ENCODE measurements around the gene ELL. TPM values are rescaled to one million over a fixed set of nuclear protein-coding genes. Genes with fewer than 3 reads are reported as not detected.

The ELL gene
- total RNA-seq, 1 experiment from 2014 or later, result 18.6 TPM

DNA sequence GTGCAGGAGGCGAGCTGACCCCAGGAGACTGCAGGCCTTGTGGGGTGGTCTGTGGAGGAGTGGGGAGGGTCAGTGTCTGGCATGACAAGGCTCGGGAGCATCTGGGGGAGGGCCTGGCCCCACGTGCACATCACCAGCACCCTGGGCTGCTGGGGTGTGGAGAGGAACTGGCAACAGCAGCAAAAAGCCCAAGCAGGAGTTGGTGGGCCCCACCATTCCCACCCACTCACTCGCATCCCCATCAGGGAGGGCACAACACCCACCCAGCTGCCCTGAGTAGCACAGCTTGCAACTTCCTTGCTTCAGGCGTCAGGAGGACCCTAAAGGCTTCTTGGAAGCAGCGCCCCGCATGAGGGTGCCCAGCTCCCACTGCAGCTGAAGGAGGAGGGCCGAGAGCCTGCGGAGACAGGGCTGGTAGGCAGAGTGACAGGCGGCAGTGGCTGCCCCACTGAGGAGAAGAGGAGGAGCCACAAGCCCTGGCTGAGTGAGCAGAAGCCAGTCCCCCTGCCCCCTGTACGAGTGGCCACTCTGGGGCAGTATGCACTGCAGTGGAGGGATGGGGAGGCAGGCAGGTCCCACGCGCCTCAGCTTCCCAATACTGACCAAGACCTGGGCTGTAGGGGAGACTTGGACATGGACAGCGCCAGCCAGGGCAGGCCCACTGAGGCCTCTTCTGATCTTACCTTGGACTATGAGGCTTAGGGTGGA lies 26.5 kb downstream of the ELL start:
- no TSS peak for BruUV-seq (replicated peaks)
- Histone ChIP-seq H3K27me3 (ENCODE audit: control insufficient read depth, insufficient read depth, low read length) (no peaks in the 10 kb centered on the region), H3K4me1 (ENCODE audit: control insufficient read depth, insufficient read depth, low read length) (no peaks in the 10 kb centered on the region; the same call in 1 of the 2 replicates), H3K4me3 (ENCODE audit: low read depth in 2 of 2, low read length in 2 of 2) (no peak overlapping the region), H3K9me3 (ENCODE audit: control insufficient read depth, insufficient read depth, low read depth, low read length) (no peaks in the 10 kb centered on the region), H3K27ac (ENCODE audit: low read length) (no peak overlapping the region), H3K36me3 (ENCODE audit: control insufficient read depth, insufficient read depth, low read length) (no peaks in the 10 kb centered on the region)
- ChIA-PET POLR2A (no interaction called here), CTCF (no interaction called here)
- no peak for ATAC-seq
- intact Hi-C loops (cut with micrococcal nuclease; ENCODE audit: unreplicated experiment), result no loop called here
- in situ Hi-C loops (cut with HindIII; ENCODE audit: low pct_unique_long_range_greater_than_20kb, low sequenced_read_pairs), result no loop called here
- no peak for DNase-seq (ENCODE audit: low read depth, low spot score)
- TF ChIP-seq SIN3A (IDR thresholded peaks at IDR 0.05; ENCODE audit: borderline replicate concordance, insufficient read depth, low read depth, low read length), result no peak
- no peak for TF ChIP-seq TCF7L2 (IDR thresholded peaks at IDR 0.05; ENCODE audit: low read depth, low read length)
- no peak for TF ChIP-seq POLR2AphosphoS5 (IDR thresholded peaks at IDR 0.05; ENCODE audit: low read depth, low read length)
- TF ChIP-seq, protein P1, sequence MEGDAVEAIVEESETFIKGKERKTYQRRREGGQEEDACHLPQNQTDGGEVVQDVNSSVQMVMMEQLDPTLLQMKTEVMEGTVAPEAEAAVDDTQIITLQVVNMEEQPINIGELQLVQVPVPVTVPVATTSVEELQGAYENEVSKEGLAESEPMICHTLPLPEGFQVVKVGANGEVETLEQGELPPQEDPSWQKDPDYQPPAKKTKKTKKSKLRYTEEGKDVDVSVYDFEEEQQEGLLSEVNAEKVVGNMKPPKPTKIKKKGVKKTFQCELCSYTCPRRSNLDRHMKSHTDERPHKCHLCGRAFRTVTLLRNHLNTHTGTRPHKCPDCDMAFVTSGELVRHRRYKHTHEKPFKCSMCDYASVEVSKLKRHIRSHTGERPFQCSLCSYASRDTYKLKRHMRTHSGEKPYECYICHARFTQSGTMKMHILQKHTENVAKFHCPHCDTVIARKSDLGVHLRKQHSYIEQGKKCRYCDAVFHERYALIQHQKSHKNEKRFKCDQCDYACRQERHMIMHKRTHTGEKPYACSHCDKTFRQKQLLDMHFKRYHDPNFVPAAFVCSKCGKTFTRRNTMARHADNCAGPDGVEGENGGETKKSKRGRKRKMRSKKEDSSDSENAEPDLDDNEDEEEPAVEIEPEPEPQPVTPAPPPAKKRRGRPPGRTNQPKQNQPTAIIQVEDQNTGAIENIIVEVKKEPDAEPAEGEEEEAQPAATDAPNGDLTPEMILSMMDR (IDR thresholded peaks at IDR 0.05), result no peak
- TF ChIP-seq, protein P2, sequence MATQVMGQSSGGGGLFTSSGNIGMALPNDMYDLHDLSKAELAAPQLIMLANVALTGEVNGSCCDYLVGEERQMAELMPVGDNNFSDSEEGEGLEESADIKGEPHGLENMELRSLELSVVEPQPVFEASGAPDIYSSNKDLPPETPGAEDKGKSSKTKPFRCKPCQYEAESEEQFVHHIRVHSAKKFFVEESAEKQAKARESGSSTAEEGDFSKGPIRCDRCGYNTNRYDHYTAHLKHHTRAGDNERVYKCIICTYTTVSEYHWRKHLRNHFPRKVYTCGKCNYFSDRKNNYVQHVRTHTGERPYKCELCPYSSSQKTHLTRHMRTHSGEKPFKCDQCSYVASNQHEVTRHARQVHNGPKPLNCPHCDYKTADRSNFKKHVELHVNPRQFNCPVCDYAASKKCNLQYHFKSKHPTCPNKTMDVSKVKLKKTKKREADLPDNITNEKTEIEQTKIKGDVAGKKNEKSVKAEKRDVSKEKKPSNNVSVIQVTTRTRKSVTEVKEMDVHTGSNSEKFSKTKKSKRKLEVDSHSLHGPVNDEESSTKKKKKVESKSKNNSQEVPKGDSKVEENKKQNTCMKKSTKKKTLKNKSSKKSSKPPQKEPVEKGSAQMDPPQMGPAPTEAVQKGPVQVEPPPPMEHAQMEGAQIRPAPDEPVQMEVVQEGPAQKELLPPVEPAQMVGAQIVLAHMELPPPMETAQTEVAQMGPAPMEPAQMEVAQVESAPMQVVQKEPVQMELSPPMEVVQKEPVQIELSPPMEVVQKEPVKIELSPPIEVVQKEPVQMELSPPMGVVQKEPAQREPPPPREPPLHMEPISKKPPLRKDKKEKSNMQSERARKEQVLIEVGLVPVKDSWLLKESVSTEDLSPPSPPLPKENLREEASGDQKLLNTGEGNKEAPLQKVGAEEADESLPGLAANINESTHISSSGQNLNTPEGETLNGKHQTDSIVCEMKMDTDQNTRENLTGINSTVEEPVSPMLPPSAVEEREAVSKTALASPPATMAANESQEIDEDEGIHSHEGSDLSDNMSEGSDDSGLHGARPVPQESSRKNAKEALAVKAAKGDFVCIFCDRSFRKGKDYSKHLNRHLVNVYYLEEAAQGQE (IDR thresholded peaks at IDR 0.05; ENCODE audit: insufficient read depth in 1 of 2, low read depth in 2 of 2, low read length in 1 of 2), result no peak

DNA sequence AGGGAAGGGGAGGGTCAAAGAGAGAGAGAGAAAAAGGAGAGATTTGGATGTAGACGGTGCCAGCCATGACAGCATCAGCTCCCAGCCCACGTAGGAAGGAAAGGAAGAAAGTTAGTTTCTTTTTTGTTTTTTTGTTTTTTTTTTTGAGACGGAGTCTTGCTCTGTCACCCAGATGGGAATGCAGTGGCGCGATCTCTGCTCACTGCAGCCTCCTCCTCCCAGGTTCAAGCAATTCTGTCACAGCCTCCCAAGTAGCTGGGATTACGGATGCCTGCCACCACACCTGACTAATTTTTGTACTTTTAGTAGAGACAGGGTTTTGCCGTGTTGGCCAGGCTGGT lies 27.6 kb downstream of the ELL start:
- no peaks in the 10 kb centered on the region for H3K36me3 ChIP-seq (ENCODE audit: control insufficient read depth, insufficient read depth, low read length)
- in situ Hi-C loops (cut with HindIII; ENCODE audit: low pct_unique_long_range_greater_than_20kb, low sequenced_read_pairs) (no loop called here), intact Hi-C loops (cut with micrococcal nuclease; ENCODE audit: unreplicated experiment) (no loop called here)
- POLR2A ChIA-PET, result no interaction called here
- no peak overlapping the region for H3K4me3 ChIP-seq (ENCODE audit: low read depth in 2 of 2, low read length in 2 of 2)
- no peak overlapping the region for H3K27ac ChIP-seq (ENCODE audit: low read length)
- DNase-seq (ENCODE audit: low read depth, low spot score) (no peak), ATAC-seq (no peak)
- no peaks in the 10 kb centered on the region; the same call in 1 of the 2 replicates for H3K4me1 ChIP-seq (ENCODE audit: control insufficient read depth, insufficient read depth, low read length)
- H3K27me3 ChIP-seq (ENCODE audit: control insufficient read depth, insufficient read depth, low read length), result no peaks in the 10 kb centered on the region
- CTCF ChIA-PET, result interaction anchor here (0.7 kb wide), 2 partner anchors 50 to 849 kb away, joined by 5 to 7 read pairs; no protein-coding TSS in a partner anchor
- H3K9me3 ChIP-seq (ENCODE audit: control insufficient read depth, insufficient read depth, low read depth, low read length), result no peaks in the 10 kb centered on the region
- TF ChIP-seq, protein P2 (IDR thresholded peaks at IDR 0.05; ENCODE audit: insufficient read depth in 1 of 2, low read depth in 2 of 2, low read length in 1 of 2), result no peak
- TF ChIP-seq SIN3A (IDR thresholded peaks at IDR 0.05; ENCODE audit: borderline replicate concordance, insufficient read depth, low read depth, low read length) (no peak), POLR2AphosphoS5 (IDR thresholded peaks at IDR 0.05; ENCODE audit: low read depth, low read length) (no peak), TCF7L2 (IDR thresholded peaks at IDR 0.05; ENCODE audit: low read depth, low read length) (no peak)
- TF ChIP-seq, protein P1 (IDR thresholded peaks at IDR 0.05), result no peak
- BruUV-seq (replicated peaks), result no TSS peak
